Astrocyte of the cerebellum (primary cell): ENCODE results near the gene SRGAP3.
A peak's percentile ranks its signal among the peaks of the same experiment; 100 is the strongest.

ENCODE experiments used
- DNase-seq: peaks from one replicate; pipeline ENCODE4 v3.0.0-alpha.2; 2011; ENCODE audit warnings: low read depth
- H3K4me3 ChIP-seq: 2 replicates; pipeline ENCODE4 v1.5.1; 2011; ENCODE audit warnings: mild to moderate bottlenecking, low read depth, low read length, moderate library complexity
- in situ Hi-C: cut with HindIII; loops from 2 replicates; pipeline ENCODE4 v1.10.0; 2017; ENCODE audit warnings: low sequenced_read_pairs
- TF ChIP-seq, protein P1 (sequence below): IDR thresholded peaks from 2 replicates; pipeline ENCODE4 v1.5.1; 2012; ENCODE audit warnings: low read length, low read depth, moderate library complexity, mild to moderate bottlenecking; ENCODE audit errors: missing control alignments

The SRGAP3 gene

GRCh38 chr3:9117220-9117619 lies 132.2 kb downstream of the SRGAP3 start:
- no peak for DNase-seq
- no peak overlapping the region for H3K4me3 ChIP-seq
- in situ Hi-C loops: no loop called here
- TF ChIP-seq, protein P1, sequence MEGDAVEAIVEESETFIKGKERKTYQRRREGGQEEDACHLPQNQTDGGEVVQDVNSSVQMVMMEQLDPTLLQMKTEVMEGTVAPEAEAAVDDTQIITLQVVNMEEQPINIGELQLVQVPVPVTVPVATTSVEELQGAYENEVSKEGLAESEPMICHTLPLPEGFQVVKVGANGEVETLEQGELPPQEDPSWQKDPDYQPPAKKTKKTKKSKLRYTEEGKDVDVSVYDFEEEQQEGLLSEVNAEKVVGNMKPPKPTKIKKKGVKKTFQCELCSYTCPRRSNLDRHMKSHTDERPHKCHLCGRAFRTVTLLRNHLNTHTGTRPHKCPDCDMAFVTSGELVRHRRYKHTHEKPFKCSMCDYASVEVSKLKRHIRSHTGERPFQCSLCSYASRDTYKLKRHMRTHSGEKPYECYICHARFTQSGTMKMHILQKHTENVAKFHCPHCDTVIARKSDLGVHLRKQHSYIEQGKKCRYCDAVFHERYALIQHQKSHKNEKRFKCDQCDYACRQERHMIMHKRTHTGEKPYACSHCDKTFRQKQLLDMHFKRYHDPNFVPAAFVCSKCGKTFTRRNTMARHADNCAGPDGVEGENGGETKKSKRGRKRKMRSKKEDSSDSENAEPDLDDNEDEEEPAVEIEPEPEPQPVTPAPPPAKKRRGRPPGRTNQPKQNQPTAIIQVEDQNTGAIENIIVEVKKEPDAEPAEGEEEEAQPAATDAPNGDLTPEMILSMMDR: no peak

DNA sequence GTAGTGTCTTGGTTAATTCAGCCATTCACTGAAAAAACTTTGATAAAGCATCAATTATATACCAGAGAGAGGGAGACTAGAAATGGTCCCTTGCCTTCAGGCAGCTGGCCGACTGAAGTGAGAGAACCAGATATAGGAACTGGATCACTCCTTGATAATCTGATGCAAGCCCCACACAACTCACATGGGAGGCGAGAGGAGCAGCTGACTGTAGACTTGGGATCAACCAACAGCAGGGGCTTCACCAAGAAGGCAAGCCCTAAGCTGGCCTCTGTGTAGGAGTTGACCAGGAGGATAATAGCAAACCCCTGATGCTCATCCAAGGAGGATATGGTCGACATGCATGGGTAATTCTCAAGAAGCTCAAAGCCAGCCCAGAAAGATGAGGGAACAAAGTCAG lies 133.1 kb downstream of the SRGAP3 start:
- DNase-seq: no peak
- no peak overlapping the region for H3K4me3 ChIP-seq
- in situ Hi-C loops: no loop called here
- TF ChIP-seq, protein P1: no peak

- in situ Hi-C loops: no loop called here
- TF ChIP-seq, protein P1: no peak
- no peak for DNase-seq
- H3K4me3 ChIP-seq: no peak overlapping the region
Measured at GRCh38 chr3:9115336-9115735, 134.1 kb downstream of the SRGAP3 start.

- no peak for DNase-seq
- in situ Hi-C loops: no loop called here
- no peak overlapping the region for H3K4me3 ChIP-seq
- TF ChIP-seq, protein P1: no peak
Measured at GRCh38 chr3:9113040-9113439, 136.4 kb downstream of the SRGAP3 start.

- H3K4me3 ChIP-seq: no peak overlapping the region
- DNase-seq: peak; percentile 57
- in situ Hi-C loops: no loop called here
- TF ChIP-seq, protein P1: peak; percentile 55
Measured at GRCh38 chr3:9111866-9112265, 137.6 kb downstream of the SRGAP3 start.

DNA sequence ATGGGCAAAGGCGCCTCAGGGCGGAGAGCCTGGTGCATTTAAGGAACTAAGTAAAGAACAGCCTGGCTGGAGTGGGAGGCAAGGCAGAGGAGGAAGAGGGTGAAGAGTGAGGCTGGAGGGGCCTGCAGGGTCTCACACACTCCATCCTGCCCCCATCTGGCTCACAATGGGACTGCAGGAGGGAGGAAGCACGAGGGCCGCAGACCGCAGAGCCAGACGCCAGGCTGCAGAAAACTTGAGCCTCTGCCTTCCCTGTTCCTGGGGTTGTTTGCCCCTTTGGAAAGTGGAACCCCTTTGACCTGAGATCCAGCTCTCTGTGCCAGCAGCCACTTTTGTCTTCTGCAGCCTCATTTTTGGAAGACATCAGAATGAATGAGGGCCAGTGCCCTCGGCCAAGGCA lies 138.0 kb downstream of the SRGAP3 start:
- DNase-seq: no peak
- TF ChIP-seq, protein P1: peak; percentile 33
- no peak overlapping the region for H3K4me3 ChIP-seq
- in situ Hi-C loops: no loop called here

- DNase-seq: no peak
- TF ChIP-seq, protein P1: no peak
- in situ Hi-C loops: no loop called here
- no peak overlapping the region for H3K4me3 ChIP-seq
Measured at GRCh38 chr3:9110802-9111201, 138.6 kb downstream of the SRGAP3 start.
